Epithelial cell of esophagus (primary cell): ENCODE data around the gene FBXW12.

Source experiments
- DNase-seq: peaks from one replicate; pipeline ENCODE4 v3.0.0; 2010; ENCODE audit warnings: low read depth
- H3K4me3 ChIP-seq: 2 replicates; pipeline ENCODE4 v1.5.1; 2011; ENCODE audit warnings: mild to moderate bottlenecking, low read length, control low read depth
- CTCF ChIP-seq: IDR thresholded peaks from 2 replicates; pipeline ENCODE4 v1.5.1; 2011; ENCODE audit warnings: low read depth, mild to moderate bottlenecking, low read length, control low read depth, inconsistent platforms; ENCODE audit not compliant: insufficient read depth; ENCODE audit errors: missing control alignments

Gene FBXW12

DNA sequence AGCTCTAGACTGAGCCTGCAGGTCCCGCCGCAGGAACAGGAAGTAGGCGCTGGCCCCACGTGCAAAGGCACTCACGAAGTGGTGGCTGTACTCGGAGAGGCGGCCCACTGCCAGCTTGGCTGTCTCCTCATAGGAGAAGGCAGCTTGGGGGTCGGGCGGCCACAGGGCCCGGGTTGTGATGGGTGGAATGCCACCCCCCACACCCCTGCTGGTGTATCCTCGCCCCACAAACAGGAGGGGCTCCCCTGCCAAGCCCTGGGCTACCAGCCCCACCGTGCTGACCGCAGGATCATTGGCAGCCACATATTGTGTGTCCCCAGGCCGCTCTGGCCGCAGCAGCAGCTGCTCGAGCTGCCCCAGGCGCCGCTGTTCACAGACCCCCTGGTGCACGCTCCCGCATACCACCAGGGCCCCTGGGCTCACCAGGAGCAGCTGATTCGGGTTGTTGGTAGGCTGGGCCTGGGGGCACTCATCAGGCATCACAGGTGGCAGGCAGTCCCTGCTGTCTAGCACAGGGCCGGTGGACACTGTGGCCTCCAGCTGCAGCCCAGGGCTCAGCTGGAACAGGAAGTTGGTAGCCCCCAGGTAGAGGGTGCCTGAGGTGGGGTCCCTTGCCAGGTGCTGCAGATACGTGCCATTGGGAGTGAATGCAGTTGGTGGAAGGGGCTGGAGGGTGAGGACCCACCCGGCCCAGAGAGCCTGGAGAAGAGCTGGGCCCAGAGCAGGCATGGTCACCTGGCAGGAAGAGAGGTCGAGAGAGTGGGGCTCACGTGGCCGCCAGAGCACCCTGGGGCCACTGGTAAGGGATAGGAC is 52.1 kb downstream of the FBXW12 start:
- no peak for DNase-seq
- no peak for TF ChIP-seq CTCF
- H3K4me3 ChIP-seq, result no peak overlapping the region

- no peak for DNase-seq
- TF ChIP-seq CTCF, result no peak
- H3K4me3 ChIP-seq, result peak overlapping the region; percentile 71
These were observed 53.3 kb downstream of the FBXW12 start for GRCh38 chr3:48425281-48425812.

- DNase-seq, result no peak
- no peak for TF ChIP-seq CTCF
- peak overlapping the region; percentile 71 for H3K4me3 ChIP-seq
These were observed 54.4 kb downstream of the FBXW12 start for GRCh38 chr3:48426401-48426909.

DNA sequence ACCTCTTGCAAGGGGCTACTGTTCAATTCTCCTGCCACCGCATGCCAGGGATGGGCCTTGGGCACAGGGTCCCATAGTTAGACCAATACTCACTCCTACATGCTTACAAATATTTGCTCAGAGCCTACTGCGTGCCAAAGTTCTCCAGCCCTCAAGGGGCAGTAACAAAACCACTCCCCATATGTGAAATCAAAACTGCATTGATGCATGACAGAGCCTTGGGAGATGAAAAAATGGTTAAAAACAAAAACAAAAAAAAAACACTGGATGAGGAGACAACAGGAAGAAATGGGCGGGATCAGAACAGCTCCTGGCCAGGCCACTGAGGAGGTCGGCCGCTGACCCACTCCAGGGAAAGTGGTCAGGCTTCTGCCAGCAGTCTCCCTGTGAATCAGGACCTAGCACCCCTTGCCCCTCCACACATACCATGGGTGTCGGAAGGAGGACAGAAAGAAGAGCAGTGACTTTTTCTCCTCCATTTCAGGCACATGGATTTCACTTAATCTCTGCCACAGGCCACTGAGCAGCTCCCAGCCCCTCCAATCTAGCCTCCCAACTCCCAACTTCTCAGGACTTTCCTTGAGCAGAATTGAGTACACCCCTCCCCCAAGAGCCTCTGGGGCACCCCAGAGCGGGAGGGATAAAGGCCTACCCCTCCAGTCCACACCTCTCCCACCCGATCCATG is 55.1 kb downstream of the FBXW12 start:
- DNase-seq, result peak; percentile 42
- H3K4me3 ChIP-seq, result peak overlapping the region; percentile 71
- no peak for TF ChIP-seq CTCF

- H3K4me3 ChIP-seq, result peak overlapping the region; percentile 71
- DNase-seq, result no peak
- TF ChIP-seq CTCF, result no peak
These were observed 55.6 kb downstream of the FBXW12 start for GRCh38 chr3:48427630-48427962.

DNA sequence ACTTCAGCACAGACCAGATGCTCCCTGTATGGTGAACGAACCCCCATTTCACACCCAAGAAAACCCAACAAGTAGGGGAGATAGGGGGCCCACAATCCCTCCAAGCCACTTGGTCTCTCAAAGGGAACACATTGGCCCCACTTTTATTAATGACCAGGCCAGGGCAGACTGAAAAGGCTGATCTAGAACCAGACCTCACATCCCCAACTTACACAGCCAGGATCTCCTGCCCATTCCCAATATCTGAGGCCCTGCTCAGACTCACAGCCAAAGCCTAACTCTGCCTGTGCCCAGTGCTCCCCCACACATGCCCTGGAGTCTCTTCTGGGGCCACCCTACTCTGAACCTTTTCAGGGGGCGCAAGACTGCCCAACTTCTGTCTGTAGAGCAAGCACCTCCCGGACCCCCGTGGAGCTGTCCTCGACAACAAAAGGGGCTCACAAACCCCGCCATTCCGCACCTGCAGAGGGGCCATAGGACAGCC is 56.1 kb downstream of the FBXW12 start:
- peak overlapping the region; percentile 71 for H3K4me3 ChIP-seq
- TF ChIP-seq CTCF, result no peak

More for the DNA sequence above, 56.1 kb downstream of the FBXW12 start:
- no peak for DNase-seq
